GM21619 (cell line): ENCODE data around the gene KIAA0753.
A peak's percentile ranks its signal among the peaks of the same experiment; 100 is the strongest.

Source experiments
- ATAC-seq: cut with Tn5 transposase; IDR thresholded peaks from one replicate; pipeline ENCODE4 v1.9.1; 2021; ENCODE audit not compliant: unreplicated experiment

The KIAA0753 gene

DNA sequence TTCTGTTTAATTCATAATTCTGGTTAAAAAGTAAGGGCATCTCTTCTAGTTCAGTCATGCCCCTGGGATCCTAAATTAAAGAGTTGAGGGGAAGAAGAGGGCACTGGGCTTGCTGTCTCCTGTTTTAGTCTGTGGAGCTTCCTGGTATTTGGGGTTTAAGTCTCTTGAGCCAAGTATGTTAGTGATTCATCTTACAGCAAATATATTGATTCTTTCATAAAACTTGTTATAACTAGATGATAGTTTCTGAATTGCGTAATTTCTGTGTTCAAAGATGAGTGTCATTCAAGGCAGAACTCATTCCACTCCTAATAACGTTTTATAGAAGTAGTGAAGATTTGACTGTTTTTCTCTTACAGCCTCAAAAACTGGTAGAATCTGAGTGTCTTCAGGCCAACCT is 2.1 kb upstream of the KIAA0753 start:
- no peak for ATAC-seq

DNA sequence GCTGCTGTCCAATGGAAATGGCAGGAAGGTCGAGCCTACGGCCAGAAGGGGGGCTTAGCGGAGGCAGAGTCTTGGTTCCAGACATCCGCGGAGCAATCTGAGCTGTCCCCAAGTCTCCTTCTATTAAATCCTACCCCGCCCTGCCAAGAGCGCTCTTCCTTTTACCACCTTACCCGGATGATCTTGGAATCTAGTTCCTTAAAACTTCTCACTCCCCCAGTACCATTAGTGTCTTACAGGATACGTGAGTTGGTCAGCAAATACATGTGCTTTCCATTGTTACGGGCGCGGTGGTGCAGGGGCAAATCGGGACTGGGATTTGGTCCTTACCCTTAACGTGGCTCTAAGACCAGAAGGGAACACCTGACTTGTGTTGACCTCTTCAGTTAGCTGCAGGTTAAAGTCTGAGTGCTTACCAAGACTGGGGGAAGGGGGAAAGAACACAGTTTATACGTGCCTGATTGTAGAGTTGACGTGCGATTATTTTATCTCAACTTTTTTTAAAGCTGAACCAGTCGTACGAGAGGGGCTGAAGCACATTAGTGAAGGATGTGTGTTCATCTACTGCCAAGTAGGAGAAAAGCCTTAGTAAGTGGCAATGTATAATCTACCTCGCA is 844 bp upstream of the KIAA0753 start:
- no peak for ATAC-seq

DNA sequence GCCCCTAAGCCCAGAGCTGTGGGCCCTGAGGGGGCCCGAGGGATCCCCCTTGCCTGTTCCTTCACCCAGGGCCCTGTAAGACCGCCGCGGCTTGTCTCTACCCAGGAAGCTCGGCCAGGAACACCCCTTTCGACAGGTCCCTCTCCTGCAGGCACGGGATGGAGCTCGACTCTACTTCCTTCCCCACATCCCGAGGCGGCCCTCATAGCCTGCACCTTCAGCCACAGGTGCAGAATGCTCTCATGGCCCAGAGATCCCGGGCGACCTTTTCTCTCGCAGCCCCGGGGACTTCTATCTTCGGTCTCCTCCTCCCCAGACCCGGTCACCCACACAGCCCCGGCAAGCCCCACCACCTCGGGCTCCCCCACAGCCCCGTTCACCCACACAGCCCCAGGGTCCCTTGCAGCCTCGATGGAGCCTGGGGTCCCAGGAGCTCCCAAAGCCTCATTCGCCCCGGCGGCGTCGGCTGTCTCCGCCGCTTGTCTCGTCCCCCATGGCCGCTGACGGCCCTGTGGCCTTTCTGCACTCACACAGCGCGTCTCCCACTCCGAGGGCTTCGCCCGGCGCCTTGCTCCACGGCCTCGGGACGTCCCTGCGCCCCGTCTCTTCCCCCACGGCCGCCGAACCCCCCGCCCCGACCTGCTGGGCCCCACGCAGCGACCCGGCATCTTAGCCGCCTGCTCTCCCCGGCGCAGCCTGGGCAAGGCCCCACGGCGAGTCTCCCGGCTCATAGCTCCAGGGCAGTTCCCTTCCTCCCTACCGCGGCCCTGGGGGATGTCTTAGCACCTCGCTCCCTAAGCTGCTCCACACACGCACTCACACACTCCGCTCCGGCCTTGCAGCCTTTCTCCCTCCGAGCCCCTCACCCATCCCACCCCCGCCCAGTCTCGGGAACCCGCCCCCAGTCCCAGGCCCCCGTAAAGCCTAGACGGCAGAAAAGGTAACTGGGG is 650 bp downstream of the KIAA0753 start:
- peak; percentile 11 for ATAC-seq

DNA sequence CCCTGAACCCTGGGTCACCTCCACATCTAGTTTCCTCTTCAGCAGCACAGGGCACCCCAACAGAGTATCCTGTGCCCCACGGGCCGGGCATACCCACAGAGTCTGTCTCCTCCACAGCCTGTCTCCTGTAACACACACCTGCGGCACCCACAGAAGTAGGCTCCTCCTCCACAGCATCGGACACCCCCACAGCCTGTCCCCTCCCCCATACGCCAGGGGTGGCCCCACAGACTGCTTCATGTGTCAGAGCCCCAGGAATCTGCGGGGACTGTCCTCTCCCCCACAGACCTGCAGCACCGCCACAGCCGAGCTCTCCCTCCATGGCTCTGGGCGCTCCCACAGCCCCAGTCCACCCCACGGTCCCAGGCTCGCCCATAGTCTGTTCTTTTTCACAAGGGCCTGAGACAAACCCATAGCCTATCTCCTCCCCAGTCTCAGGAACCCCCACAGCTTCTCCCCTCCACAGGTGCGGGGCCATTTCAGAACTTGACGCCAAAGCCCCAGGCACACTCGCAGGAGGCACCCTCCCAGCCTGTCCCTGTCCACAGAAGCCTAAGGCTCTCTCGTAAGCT is 1.4 kb downstream of the KIAA0753 start:
- no peak for ATAC-seq

DNA sequence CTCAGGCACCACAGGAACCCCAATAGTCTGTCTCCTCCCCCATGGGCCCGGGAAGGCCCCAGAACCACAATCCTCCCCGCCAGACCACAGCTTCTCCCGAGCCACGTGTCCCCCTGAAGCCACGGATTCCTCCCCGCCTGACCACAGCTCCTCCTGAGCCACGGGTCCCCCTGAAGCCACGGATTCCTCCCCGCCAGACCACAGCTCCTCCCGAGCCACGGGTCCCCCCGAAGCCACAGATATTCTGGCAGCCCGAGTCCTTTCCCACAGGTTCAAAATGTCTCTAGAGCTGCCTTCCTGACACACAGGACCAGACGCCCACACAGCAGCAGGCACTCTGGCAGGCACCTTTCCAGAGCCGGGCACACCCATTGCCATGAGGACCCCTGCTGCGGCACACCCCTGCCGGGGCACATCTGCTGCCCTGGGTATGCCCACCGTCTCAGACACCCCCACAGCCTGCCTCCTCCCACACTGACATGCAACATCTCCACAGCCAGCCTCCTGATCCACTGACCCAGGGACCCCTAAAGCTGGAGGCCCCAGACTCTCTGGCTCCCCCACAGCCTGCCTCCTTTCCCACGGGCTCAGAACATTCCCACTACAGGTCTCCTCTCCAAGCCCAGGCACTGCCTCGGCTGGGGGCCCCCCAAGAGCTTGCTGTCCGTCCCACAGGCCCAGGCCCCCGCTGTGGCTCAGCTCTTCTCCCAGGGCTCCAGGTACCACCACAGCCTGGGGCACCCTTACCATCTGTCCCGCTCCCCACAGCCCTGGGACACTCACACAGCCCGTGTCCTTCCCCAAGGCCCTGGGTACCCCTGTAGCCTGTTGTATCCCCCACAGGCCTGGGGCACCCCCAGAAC is 2.2 kb downstream of the KIAA0753 start:
- no peak for ATAC-seq

DNA sequence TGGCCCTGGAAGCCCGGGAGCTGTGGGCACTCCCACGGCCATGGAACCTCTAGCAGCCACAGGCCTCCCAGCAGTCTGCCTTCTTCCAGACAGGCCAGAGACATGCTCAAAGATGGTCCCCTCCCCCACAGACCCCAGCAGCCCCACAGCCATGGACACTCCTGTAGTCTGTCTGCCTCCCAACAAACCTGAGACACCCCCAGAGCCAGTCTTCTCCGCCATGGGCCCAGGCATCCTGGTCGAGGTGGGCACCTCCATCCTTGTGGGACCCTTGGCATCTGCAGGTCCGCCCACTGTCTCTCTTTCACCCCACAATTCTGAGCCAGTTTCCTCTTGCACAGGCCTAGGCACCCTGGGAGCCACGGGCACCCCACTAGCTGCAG is 3.1 kb downstream of the KIAA0753 start:
- ATAC-seq: no peak

DNA sequence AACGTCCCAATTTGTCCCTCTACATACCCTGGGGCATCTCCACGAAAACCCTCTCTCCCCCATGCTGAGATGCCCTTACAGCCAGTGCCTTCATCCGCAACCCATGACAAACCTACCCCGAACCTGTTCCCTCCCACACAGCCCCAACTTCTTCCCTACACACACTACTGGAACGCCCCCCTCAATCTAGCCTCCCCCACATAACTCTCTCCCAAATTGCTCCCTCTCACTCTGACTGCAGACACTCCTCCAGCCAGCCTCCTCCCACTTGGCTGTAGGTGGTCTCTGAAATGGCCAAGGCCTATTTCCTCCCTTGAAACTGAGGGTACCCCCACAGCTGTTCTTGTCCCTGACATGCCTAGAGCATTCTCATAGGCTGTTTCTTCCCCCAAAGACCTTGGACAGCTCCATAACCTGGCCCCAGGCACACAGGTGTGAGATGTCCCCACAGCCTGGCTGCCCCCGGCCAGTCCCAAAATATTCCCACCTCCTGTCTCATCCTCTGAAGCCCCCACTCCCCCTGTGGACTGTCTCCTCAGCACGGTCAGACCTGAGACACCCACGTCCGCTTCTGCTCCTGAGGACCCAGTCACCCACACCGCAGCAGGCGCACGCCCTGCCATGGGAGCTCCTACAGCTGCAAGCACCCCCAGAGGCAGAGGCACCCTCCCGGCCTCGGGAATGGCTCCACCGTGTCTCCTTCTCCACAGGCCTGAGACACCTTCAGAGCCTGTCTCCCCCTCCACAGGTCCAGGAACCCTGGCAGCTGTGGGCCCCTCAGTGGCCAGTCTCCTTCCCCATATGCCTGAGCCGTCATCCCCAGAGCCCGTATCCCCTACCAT is 3.7 kb downstream of the KIAA0753 start:
- ATAC-seq: no peak

DNA sequence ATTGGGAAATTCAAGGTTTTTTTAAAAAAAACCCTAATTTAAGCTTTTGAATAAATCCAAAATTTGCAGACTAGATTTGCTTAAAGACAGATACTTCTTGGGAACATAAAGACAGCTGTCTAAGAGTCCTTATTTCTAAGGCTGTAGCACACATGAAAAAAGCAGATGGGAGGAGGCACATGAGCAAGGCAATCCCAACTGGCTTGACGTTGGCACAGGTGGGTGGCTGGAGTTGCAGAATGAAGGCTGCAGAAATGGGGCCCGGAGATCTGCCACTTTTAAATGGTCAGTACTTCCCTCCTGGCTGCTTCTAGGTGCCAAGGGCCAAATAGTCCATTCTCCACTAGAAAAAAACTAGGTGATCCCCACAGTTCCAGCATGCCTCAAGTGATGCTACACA is 4.4 kb downstream of the KIAA0753 start:
- no peak for ATAC-seq

DNA sequence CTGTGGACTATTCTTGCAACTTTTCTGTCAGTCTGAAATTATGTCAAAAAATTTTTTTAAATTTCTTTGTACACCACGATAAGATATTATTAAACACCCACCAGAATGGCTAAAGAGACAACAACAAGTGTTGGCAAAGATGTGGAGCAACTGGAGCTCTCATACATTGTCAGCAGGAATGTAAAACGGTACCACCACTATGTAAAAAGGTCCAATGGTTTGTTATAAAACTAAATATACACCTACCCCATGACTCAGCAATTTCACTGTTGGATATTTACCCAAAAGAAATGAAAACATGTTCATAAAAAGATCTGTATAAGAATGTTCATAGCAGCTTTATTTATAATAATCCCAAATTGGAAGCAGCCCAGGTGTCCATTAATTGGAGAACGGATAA is 7.2 kb downstream of the KIAA0753 start:
- no peak for ATAC-seq

DNA sequence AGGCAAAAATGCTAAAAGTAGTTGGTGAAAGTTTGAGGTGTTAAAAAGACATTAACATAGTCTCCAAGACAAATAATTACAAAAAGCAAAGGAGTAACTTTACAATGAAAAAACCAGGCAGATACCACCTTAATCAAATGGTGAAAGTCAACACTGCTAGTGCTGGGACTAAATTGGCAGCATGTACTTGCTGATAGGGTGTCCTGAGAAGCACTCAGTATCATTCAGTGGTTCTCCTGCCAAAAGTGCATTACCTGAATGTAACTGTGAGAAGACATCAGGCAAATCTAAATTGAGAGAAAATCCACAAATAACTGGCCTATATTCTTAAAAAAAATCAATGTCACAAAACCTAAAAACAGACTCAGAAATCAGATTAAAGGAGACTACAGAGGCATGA is 8.0 kb downstream of the KIAA0753 start:
- no peak for ATAC-seq

DNA sequence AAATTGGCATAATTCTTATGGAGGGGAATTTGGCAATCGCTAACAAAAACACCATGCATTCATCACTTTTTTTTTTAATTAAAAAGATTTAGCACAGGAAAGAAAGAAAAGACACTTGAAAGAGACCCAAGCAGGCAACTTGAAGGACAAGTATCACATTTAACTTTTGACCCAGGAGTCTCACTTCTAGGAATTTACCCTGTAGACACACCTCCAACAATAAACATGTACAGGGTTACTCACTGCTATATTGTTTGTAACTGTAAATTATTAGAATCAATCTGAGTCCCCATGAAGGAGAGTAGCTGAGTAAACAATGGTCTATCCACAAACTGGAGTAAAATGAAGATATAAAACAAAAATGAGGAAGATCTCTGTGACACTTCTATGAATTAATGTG is 10.1 kb downstream of the KIAA0753 start:
- no peak for ATAC-seq

DNA sequence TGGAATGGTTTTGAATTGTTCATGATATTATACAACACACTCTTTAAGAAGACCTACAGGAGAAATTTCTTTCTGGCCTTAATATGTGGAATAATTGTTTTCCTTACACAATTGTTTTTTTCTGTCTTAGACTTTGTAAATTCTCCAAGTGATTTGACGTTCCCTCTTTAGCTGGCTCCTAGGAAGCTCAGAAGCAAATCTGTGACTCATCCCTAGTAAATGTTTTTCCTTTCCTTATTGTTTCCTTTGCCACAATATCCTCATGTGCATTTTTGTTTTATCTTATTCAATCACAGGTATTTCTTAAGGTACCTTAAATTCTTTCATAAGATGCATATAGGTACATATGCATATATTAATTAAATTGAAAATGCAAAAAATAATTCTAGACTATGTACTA is 13.5 kb downstream of the KIAA0753 start:
- no peak for ATAC-seq

DNA sequence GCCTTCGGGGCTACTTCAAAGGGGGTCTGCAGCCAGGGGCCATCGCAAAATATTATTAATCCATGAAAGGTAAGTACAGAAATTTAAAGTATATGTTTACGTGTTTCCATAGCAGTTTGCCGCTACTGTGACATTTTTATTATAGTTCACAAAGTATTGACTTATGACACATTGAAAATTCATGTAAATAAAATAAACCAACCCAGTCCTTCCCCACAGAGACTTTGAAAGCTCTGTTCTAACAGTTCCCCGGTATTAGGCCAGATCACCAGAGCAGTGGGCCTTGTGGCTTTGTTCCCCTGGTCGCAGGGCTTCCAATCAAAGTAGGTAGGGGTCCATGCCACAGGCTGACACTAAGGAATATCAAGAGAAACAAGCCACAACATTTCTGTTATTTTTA is 13.9 kb downstream of the KIAA0753 start:
- ATAC-seq: no peak

DNA sequence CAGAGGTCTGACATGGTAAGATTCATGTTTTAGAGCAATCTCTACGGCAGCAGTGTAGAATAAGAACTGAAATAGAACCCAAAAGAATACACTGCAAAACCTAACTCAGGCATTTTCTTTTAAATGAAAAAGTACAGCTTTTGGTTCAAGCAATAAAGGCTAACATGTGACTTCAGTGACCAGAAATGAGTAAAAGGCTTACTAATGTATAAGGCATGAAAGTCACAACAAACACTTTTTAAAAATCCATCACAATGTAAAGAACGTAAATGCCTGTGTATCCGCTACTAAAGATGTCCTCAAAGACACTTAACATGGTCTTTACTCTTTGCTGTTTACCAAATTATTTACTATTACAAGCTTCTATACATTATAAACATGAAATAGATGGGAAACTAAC is 16.6 kb downstream of the KIAA0753 start:
- no peak for ATAC-seq

DNA sequence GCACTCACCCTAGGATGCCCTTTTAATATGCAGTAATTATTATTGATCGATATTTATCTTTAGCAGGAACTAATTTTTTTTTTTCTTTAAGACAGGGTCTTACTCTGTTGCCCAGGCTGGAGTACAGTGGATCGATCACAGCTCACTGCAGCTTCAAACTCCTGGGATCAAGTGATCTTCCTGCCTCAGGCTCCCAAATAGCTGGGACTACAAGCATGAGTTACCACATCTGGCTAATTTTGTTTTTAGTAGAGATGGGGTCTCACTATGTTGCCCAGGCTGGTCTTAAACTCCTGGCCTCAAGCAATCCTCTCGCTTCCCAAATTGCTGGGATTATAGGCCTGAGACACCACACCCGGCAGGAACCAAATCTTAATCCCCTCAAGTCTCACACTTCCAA is 29.3 kb downstream of the KIAA0753 start:
- no peak for ATAC-seq

DNA sequence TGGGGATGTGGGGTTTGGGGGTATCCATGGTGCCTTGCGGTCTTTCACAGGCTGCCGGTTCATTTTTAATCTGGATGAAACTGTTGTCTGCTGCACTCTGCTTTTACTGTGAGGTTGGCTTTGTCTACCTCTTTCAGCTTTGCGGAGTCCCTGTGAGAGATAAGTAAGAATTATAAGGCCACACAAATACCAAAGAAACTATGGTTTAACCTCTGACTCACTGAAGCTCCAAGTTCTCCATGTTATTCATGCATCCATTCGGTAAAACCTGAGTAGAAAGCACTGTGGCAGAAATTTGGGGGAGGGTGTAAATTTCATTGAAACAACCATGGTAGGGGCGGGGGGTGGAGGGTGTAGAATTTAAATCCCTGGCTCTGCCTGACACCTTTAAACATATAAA is 30.5 kb downstream of the KIAA0753 start:
- ATAC-seq: no peak

DNA sequence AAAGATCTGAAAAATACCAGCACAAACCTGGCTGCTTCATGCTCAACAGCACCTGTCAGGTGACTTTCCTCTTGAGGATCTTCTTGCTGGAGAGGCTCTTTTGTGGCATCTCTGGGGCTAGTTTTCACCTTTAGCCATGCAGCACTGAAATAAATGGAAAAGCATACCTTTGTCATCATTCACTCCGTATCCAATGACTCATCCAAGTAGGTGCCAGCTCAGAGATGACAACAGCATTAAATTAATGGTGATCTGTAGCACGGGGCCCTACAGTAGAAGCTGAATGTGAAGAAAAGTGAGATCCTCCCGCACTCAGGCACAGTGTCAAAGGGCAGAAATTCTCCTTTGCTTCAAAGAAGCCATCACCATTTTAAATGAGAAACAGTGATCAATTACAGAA is 32.2 kb downstream of the KIAA0753 start:
- ATAC-seq: no peak

DNA sequence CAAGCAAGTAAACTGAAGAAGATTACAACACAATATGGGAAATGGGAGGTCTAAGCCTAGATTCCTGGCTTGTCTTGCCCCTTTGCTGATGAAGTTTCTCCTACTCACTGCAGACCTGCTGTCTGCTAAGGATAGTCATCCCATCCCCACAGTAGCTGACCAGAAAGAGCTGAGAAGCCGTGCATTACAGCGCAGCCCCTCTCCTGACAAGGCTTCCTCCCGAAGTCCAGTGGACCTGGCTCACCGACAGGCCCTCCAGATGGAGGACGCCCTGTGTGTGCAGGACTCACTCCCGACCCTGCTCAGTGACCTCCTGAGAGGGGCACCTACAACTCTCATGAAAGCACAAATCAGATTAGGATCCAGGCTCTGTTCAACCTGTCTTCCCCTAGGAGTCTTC is 35.4 kb downstream of the KIAA0753 start:
- ATAC-seq: no peak

DNA sequence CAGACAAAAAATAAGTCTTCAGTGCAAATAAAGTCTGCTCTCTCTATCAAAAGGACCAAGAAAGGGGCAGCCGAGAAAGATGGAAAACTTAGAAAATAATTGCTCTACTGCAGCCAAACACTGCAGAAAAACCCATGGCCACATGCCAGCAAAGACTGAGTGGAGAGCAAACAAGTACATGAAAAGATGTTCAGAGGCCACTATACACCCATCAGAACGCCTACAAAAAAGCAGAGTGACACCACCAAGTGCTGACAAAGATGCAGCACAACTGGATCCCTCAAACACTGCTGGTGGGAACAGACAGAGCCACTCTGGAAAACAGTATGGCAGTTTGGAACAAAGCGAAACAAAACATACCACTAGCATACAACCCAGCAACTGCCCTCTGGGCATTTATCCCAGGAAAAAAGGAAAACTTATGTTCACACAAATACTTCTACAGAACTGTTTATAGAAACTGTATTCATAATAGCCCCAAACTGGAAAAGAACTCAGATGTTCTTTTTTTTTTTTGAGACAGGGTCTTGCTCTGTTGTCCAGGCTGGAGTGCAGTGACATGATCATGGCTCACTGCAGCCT is 36.7 kb downstream of the KIAA0753 start:
- ATAC-seq: no peak

DNA sequence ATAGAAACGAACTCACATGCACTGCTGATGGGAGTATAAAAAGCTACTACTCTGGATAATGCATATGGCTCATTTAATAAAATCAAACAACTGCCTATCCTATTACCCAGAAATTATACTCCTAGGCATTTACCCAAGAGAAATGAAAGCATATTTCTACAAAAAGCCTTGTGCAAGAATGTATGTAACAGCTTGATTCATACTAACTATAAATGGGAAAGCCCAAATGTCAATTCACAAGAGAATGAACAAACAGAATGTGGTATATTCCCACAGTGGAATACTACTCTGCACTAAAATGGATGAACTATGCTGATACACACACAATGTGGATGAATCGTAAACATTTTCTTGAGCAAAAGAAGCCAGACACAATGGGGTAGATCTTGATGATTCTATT is 38.4 kb downstream of the KIAA0753 start:
- no peak for ATAC-seq
